CD4-positive, alpha-beta T cell treated with Interleukin-17A for 4 hours (primary cell): ENCODE measurements around the gene RIN3.
"Not testable (repeated sequence)": the region's sequence is repeated elsewhere in the genome, so short reads cannot be mapped to it uniquely, and the experiment has no call there.

Experiments
- DNase-seq: peaks from one replicate; pipeline ENCODE4 v3.0.0-alpha.2; 2020; ENCODE audit warnings: mixed read lengths

The RIN3 gene

GRCh38 chr14:92635031-92635430, 121.5 kb downstream of the RIN3 start:
- DNase-seq: no peak

- no peak for DNase-seq
These were observed 122.3 kb downstream of the RIN3 start for GRCh38 chr14:92635896-92636295.

- DNase-seq: no peak
These were observed 123.6 kb downstream of the RIN3 start for GRCh38 chr14:92637228-92637627.

- no peak for DNase-seq
These were observed 124.3 kb downstream of the RIN3 start for GRCh38 chr14:92637864-92638263.

- DNase-seq: no peak
These were observed 124.7 kb downstream of the RIN3 start for GRCh38 chr14:92638266-92638665.

GRCh38 chr14:92638904-92639303, 125.3 kb downstream of the RIN3 start:
- no peak for DNase-seq

- not testable (repeated sequence) for DNase-seq
These were observed 126.0 kb downstream of the RIN3 start for GRCh38 chr14:92639472-92640117.

- DNase-seq: no peak
These were observed 127.7 kb downstream of the RIN3 start for GRCh38 chr14:92641306-92641705.

GRCh38 chr14:92644171-92644969, 130.8 kb downstream of the RIN3 start:
- no peak for DNase-seq

- no peak for DNase-seq
These were observed 131.5 kb downstream of the RIN3 start for GRCh38 chr14:92644970-92645515.

- DNase-seq: no peak
These were observed 132.4 kb downstream of the RIN3 start for GRCh38 chr14:92645841-92646478.

- DNase-seq: no peak
These were observed 133.6 kb downstream of the RIN3 start for GRCh38 chr14:92646952-92647796.

- no peak for DNase-seq
These were observed 134.3 kb downstream of the RIN3 start for GRCh38 chr14:92647797-92648279.

- DNase-seq: no peak
These were observed 135.5 kb downstream of the RIN3 start for GRCh38 chr14:92649066-92649465.

GRCh38 chr14:92649934-92650545, 136.5 kb downstream of the RIN3 start:
- DNase-seq: peak; percentile 41

GRCh38 chr14:92650581-92651105, 137.1 kb downstream of the RIN3 start:
- DNase-seq: no peak

- DNase-seq: peak; percentile 89
These were observed 137.7 kb downstream of the RIN3 start for GRCh38 chr14:92651106-92651757.

GRCh38 chr14:92651758-92652406, 138.3 kb downstream of the RIN3 start:
- DNase-seq: peak; percentile 68

- DNase-seq: peak; percentile 43
These were observed 139.0 kb downstream of the RIN3 start for GRCh38 chr14:92652413-92653151.

GRCh38 chr14:92653162-92653651, 139.6 kb downstream of the RIN3 start:
- DNase-seq: peak; percentile 57
